Measurements from ENCODE around the gene MORC1. TPM values are rescaled to one million over a fixed set of nuclear protein-coding genes. Genes with fewer than 3 reads are reported as not detected.

The MORC1 gene
- total RNA-seq, 1 donor from 2014 or later, result 0.31 TPM

DNA sequence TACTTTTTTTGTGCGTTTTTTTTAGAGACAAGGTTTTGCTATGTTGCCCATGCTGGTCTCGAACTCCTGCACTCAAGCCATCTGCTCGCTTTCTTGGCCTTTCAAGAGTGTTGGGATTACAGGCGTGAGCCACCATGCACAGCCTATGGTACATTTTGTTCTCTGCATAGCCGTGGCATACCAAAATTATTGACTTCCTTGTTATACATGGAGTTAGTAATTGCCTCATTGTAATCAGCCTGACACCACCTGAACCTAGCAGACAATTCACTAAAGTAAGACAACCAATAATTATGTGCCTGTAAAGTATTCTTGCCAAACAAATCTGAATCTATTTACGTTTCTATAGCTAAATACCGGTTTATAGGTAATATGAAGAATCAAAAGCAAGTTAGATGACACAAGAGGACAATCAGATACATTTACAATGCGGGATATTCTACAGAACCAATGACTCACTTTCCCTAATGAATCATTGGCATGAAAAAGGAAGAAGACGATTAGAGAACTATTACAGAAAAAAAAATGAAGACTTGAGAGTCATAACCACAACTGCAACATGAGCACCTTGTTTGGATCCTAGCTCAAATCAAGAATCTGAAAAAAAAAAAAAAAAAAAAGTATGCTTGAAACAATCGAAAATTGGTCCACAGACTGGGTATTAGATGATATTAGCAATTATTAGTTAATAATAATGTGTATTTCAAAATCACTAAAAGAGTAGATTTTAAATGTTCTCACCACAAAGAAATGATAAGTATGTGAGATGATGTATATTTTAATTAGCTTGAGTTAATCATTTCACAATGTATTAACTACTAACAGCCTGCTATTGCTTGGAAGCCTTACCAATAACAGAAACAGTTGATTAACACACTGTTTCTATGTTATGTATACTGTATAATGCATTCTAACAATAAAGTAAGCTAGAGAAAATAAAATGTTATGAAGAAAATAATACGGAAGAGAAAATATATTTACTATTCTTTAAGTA, 171.3 kb downstream of the MORC1 start:
- no peak for DNase-seq

DNA sequence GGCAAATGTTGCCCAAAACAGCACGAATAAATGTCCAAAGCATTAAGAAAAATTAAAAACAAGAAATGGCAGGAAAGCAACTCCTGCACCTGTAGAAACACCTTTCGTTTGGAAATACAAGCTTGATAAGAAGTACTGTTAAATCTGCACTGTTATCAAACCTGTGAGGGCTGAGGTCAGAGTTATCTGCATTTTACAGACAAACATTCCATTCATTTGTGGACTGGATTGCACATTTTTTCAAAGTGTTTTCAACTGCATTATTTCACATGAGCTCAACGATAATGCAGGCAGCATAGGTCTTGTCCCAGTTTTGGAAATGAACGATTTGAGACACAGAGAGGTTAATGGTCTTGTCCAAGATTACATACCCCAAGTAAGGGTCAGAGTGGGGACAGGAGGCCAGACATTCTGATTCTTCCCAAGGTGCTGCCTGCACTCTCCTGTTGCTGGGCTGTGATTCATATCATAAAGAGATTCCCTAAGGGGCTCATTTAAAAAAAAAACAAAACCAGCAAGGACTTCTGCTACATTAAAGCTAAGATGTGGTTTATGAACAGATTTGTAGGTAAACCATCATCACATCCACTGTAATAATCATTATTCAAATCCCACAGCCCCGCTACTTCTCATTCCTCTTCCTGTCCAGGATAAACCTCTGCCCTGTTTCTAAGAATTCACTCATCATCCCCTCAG, 177.2 kb downstream of the MORC1 start:
- DNase-seq, result no peak

DNA sequence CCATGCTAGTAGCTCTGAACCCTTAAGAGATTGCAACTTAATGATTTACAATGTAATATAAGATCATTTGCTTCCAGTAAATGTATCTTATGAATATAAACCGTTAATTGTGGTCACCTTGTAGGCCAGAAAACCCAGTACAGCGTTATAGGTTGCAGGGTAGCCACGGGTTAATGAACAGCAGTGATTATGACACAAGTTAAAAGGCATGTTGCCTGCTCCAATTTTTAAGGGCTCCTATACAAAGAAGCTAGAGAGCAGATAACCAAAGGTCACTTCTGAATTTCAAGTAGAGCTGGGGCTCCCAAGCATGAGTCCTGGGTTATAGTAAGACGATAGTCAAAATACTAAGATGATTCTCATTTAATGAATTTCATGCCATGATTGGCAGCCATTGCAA, 177.8 kb downstream of the MORC1 start:
- no peak for DNase-seq

DNA sequence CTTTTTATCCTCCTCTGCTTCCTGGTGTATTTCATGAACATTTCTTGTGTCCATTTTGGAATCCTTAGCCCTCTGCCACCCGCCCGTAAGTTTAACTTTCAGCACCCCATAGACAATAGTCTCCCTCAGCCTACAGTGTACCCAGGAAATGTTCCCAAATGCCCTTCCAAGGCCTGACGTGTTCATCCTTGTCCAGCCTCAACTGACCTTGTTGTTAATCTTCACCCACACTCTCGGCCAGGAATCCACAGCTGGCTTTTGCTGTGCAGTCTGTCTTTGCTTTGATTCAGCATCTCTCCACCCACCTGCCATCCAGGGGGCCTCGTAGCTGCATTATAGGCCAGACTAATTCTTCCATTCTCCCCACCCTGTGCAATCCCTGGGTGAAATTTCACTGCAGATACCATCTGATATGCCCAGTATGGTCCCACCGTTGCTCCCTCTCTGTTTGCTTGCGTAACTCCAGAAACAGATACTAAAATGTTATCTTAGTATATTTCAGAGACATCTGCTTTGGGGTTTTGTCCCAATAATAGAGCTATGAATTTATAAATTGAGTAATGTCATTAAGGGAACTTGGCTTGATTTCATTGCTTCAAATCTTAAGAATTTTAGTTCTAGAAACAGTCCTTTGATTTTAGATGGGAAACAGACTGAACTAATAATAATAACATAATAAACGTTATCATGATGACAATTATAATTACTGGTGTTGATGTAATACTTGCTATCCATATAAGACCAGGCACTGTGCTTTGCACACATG, 180.8 kb downstream of the MORC1 start:
- DNase-seq, result no peak

DNA sequence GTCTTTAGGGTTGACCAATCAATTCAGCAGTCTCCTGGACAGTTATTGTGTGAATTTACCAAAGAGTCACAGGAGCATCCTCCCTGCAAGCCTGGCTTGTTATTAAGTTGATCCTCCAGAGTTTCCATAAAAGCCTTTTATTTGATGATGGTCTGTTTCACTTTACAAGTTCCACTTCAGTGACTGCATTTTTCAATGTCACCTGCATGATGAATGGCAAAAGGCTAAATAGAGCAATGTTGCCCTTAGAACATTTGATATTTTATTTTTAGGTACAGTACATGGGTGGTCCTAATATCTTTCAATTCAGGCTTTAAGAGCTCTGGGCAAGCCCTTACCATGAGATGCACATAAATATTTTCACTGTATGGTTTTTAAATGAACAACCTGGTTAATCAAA, 186.9 kb downstream of the MORC1 start:
- no peak for DNase-seq

DNA sequence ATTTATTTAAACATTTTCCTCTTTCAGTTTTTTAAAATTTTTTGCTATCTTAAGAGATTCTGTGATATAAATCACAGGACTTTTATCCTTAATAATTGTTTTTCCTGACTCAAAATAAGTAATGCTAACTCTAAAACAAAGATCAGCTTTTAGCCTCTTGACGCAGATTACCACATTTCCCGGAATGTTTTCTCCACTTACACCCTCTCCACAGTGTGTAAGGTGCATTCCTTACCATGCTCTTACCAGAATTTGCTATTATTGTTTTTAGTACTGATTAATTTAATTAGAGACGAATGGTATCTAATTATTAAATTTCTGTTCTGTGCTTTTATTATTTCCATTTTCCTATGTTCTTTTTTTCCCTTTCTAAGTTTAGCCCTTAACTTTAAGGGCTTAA, 199.1 kb downstream of the MORC1 start:
- DNase-seq, result no peak

DNA sequence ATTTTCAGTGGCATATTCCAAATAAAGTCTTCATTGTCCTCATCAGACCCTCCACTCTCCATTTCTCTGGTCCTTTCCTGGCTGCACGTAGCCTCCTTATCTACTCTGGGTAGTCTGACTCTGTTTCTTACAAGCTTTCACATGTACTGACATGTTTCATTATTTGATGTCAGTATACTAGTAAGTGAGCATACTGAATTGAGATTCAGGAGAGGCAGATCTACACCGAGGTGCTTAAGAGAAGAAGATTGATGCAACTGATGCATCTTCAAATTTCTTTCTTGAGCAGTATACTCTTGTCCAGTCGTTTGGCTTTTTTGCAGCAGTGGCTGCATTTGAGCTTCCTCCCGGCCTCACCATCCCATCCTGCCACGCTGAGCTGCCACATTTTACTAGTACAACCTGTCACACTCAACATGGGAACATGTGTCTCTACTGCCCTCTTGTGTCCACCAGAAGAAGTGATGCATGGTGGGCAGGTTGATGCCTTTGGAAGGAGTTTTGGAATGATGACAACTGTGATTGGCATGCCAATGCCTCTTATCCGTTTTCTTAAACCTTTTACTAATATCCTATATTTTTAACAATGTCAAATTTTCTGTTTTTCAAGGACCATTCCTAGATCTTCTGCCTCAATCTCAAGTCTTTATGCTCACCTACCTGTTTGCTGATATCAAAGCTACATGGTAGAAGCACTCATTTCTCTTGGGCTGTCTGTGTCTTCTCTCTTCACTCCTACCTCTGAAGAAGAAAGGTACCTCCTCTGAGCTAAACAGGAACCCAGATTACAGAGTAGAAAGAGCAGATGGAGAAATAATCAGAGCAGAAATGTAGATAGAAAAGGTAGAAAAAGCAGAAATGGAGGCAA, 202.9 kb downstream of the MORC1 start:
- DNase-seq, result peak; percentile 10

DNA sequence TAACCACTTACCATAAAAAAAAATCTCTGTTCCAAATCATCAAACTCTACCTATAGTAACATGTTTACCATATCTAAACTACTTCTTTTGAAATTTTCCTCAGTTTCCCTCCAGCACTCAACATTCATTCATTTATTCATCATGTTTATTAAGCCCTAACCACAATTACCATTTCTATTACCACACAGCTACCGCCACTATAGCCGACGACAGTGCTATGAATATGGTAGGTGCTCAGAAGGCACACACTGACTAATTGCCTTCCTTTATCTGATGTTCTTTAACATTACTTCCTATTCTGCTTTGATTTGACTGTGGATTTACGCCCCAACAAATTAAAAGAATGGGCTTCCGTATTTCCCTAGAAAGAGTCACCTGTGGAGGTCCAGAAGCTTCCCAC, 208.1 kb downstream of the MORC1 start:
- DNase-seq, result no peak

Small RNA genes lying within 50 kb of the gene (small RNA-seq; reads per million reads assigned to genes)
- gene RF00012, result 0.12 reads per million

Other genes with a start within 250 kb of the MORC1 start
- gene GUCA1C, start 164.3 kb downstream of the MORC1 start, total RNA-seq, result not detected
- not detected for gene C3orf85, start 18.6 kb upstream of the MORC1 start, total RNA-seq
- not detected for gene DPPA2, start 198.4 kb upstream of the MORC1 start, total RNA-seq
- under 0.01 TPM for gene DPPA4, start 219.4 kb upstream of the MORC1 start, total RNA-seq

Measured in occipital lobe (tissue), 3 donors.